Peyer's patch (tissue), 4 donors: ENCODE results near the gene TWNK. TPM values are rescaled to one million over a fixed set of nuclear protein-coding genes. Genes with fewer than 3 reads are reported as not detected.

Experiments used
- DNase-seq, 3 donors: peaks; one replicate each; pipeline ENCODE4 v3.0.0-alpha.2; 2017 to 2019
- H3K27ac ChIP-seq, 4 donors: fragments of 200-600 bp; sonication (generic); one replicate each; pipeline ENCODE4 v1.5.1; 2016 to 2019
- H3K27me3 ChIP-seq, 2 donors: fragments of 200-600 bp; sonication (generic); one replicate each; pipeline ENCODE4 v1.5.1; 2019
- H3K36me3 ChIP-seq, 3 donors: fragments of 200-600 bp; sonication (generic); one replicate each; pipeline ENCODE4 v1.5.1; 2016 to 2019
- H3K4me1 ChIP-seq, 4 donors: fragments of 200-600 bp; sonication (generic); one replicate each; pipeline ENCODE4 v1.5.1; 2016 to 2019
- H3K4me3 ChIP-seq, 4 donors: fragments of 200-600 bp; sonication (generic); 1 replicate in 3 of 4; 2 replicates in 1 of 4; pipeline ENCODE4 v1.5.1; 2016 to 2019; ENCODE audit warnings: mild to moderate bottlenecking in 1 of 4
- H3K9me3 ChIP-seq, 4 donors: fragments of 200-600 bp; sonication (generic); one replicate each; pipeline ENCODE4 v1.5.1; 2016 to 2019; ENCODE audit warnings: mild to moderate bottlenecking in 1 of 4
- POLR2A ChIP-seq, 2 donors: fragments of 450-650 bp; IDR thresholded peaks; one replicate each; pipeline ENCODE4 v1.5.1; 2017; ENCODE audit warnings: antibody characterized with exemption in 2 of 2, mild to moderate bottlenecking in 2 of 2, moderate library complexity in 2 of 2
- total RNA-seq, 4 donors: library from RNA; depleted of rRNA; stranded (reverse); fragments of >200 nt; gene quantifications; one replicate each; pipeline ENCODE4 v1.1.0, GENCODE V29; 2016
- TF ChIP-seq, protein P1 (sequence below), 6 experiments: fragments of 450-650 bp in 4 of 6; fragments of 200-600 bp in 2 of 6; sonication (generic) in 1 of 6; IDR thresholded peaks; one replicate each; pipeline ENCODE4 v1.5.1; 2017 to 2019; ENCODE audit warnings: antibody characterized with exemption in 6 of 6, mild to moderate bottlenecking in 3 of 6, moderate library complexity in 1 of 6

TWNK gene
- total RNA-seq, 4 donors from 2014 or later: 3.8 to 18.2 (median 4.4) TPM

DNA sequence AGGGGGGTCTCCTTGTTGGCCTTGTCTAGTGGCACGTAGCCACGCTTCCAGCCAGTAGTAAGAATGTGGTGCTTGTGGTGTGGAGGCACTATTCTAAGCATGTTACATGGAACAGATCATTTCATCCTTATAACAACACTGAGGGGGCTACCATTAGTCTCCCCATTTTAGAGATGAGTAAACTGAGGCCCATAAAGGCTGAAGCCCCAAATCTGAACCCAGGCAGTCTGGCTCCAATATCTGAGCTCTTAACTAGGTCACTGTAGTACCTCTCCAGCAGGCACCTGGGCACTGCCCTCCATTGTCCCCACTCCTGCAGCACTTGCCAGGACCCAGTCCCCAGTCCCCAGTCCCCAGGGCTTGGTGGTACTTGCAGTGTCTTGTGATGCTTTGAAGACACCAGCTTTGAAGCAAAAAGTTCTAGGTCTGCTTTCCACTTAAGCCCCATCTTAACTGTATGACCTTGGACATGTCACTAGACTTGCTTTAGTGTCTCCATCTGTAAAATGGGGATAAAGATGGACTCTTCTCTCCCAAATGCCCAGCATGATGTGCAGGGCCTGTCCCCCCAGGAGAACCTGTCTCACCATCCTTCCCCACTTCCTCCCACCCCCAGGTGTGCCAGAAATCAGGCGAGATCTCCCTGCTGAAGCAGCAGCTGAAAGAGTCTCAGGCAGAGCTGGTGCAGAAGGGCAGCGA is 18.7 kb downstream of the TWNK start:
- no peaks in the 10 kb centered on the region for H3K9me3 ChIP-seq
- H3K4me3 ChIP-seq: no peak overlapping the region
- no peaks in the 10 kb centered on the region for H3K27me3 ChIP-seq
- peaks cover 0 to 41% (median 0%) of the 10 kb centered on the region in 3 donors for H3K36me3 ChIP-seq
- no peak for TF ChIP-seq POLR2A (IDR thresholded peaks at IDR 0.05)
- TF ChIP-seq, protein P1, sequence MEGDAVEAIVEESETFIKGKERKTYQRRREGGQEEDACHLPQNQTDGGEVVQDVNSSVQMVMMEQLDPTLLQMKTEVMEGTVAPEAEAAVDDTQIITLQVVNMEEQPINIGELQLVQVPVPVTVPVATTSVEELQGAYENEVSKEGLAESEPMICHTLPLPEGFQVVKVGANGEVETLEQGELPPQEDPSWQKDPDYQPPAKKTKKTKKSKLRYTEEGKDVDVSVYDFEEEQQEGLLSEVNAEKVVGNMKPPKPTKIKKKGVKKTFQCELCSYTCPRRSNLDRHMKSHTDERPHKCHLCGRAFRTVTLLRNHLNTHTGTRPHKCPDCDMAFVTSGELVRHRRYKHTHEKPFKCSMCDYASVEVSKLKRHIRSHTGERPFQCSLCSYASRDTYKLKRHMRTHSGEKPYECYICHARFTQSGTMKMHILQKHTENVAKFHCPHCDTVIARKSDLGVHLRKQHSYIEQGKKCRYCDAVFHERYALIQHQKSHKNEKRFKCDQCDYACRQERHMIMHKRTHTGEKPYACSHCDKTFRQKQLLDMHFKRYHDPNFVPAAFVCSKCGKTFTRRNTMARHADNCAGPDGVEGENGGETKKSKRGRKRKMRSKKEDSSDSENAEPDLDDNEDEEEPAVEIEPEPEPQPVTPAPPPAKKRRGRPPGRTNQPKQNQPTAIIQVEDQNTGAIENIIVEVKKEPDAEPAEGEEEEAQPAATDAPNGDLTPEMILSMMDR (IDR thresholded peaks at IDR 0.05): no peak
- H3K4me1 ChIP-seq: peaks cover 0 to 33% (median 0%) of the 10 kb centered on the region in 4 donors
- DNase-seq: no peak
- H3K27ac ChIP-seq: peak overlapping the region in 1 of 4 donors; percentile 51

DNA sequence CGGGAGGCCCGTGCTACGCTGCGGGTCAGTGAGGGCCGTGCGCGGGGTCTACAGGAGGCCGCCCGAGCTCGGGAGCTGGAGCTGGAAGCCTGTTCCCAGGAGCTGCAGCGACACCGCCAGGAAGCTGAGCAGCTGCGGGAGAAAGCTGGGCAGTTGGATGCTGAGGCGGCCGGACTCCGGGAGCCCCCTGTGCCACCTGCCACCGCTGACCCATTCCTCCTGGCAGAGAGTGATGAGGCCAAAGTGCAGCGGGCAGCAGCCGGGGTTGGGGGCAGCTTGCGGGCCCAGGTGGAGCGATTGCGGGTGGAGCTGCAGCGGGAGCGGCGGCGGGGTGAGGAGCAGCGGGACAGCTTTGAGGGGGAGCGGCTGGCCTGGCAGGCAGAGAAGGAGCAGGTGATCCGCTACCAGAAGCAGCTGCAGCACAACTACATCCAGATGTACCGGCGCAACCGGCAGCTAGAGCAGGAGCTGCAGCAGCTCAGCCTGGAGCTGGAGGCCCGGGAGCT is 19.3 kb downstream of the TWNK start:
- Histone ChIP-seq H3K4me3 (no peak overlapping the region), H3K36me3 (peaks cover 0 to 41% (median 0%) of the 10 kb centered on the region in 3 donors), H3K4me1 (peaks cover 0 to 29% (median 0%) of the 10 kb centered on the region in 4 donors), H3K9me3 (no peaks in the 10 kb centered on the region), H3K27me3 (no peaks in the 10 kb centered on the region), H3K27ac (peak overlapping the region in 2 of 4 donors; percentile 50 to 51)
- no peak for TF ChIP-seq POLR2A (IDR thresholded peaks at IDR 0.05)
- TF ChIP-seq, protein P1 (IDR thresholded peaks at IDR 0.05): no peak
- no peak for DNase-seq

DNA sequence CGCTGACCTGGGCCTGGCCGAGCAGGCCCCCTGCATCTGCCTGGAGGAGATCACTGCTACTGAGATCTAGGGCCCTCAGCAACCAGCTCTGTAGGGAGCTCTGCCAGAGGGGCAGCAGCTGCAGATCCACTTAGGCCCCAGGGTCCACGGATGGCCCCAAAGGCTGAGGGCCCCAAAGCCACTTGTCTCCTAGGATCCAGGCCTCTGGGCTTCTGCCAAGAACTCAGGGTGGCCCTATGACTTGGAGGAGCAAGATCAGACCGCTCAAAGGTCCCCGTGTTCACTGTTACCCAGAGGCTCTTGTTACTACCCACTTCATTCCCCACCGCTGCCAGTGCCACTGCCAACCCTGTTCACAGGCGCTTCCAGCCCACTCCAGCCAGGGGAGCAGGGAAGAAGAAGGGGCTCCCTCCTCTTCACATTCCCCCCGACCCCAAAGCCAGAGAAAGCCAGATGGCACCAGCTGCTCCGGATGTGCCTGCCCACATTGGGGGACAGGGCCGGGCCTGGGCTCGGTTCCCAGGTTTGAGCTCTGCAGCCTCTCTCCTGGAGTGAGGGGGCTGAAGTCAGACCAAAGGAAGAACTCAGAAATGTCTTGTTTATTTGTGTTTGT is 19.9 kb downstream of the TWNK start:
- Histone ChIP-seq H3K4me1 (peaks cover 0 to 25% (median 0%) of the 10 kb centered on the region in 4 donors), H3K9me3 (no peaks in the 10 kb centered on the region), H3K27ac (peak overlapping the region in 3 of 4 donors; percentile 28 to 51 (median 50)), H3K4me3 (no peak overlapping the region), H3K36me3 (peaks cover 0 to 41% (median 0%) of the 10 kb centered on the region in 3 donors), H3K27me3 (no peaks in the 10 kb centered on the region)
- no peak for TF ChIP-seq POLR2A (IDR thresholded peaks at IDR 0.05)
- TF ChIP-seq, protein P1 (IDR thresholded peaks at IDR 0.05): no peak
- no peak for DNase-seq

DNA sequence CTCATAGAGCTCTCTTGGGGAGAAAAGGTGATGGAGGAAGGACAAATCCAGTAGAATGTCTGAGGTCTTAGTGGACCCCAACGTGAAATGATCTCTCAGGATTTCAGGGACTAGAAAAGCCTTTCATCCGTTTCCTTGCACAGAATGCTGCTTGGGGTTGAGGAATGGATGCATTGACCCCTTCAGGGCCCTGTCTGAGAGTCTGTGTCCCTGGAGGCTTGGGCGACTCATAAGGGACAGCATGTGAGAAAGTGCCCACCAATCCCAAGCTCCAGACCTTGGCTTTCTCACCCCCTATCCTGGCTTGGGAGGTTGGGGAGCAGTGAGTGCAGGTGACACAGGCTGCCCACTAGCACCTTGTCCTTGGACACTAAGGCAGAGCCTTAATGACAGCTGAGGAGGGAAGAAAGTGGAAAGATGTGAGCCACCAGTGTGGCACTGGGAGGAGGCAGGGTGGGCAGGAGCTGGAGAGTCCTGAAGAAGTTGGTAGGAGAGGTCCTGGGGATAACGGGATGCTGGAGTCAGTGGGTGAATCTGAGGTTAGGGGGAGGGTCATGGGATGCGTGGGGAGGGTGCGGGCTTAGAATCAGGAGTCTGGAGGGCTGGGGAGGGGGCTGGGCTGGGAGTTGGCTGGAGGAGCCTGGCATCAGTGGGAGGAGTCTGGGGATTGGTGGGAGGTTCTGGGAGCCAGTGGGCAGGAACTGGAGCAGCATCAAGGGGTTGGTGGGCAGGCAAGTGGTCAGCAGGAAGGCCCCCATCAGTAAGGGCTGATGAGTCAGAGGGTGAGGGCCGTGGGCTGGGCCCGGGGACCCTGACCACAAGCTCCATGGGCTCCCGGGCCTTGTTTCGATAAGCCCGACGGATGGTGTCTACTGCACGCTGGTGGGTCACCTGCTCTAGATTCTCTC is 20.8 kb downstream of the TWNK start:
- Histone ChIP-seq H3K4me3 (no peak overlapping the region), H3K4me1 (peaks cover 0 to 28% (median 3%) of the 10 kb centered on the region in 4 donors), H3K9me3 (no peaks in the 10 kb centered on the region), H3K36me3 (peaks cover 0 to 36% (median 0%) of the 10 kb centered on the region in 3 donors), H3K27ac (peak overlapping the region in 2 of 4 donors; percentile 5 to 51), H3K27me3 (no peaks in the 10 kb centered on the region)
- no peak for DNase-seq
- TF ChIP-seq POLR2A (IDR thresholded peaks at IDR 0.05): no peak
- TF ChIP-seq, protein P1 (IDR thresholded peaks at IDR 0.05): no peak

DNA sequence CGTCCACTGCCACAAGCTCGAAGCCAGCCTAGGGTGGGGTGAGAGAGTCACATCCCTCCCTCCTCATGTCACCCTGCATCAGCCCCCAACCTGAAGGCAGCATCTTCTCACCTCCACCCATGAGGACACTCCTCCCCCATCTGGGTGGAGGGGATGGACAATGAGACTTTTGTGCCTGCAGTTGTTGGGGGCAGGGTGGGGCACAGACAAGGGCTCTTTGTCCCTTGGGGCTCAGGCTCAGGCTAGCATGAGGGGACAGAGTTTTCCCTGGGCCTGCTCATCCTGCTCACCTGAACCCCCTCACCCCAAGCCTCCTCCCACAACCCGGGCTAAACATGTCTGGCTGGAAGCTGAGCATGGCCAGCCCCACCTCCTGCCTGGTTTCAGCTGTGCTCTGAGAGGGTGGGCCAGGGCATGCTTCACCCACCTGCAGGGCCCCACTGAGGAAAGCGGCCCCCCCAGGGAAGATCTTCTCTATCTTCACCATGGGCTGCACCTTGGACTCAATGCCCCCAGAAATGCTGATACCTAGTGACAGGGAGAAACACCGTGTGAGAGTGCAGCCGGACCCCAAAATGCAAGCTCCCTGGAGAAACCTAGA is 21.6 kb downstream of the TWNK start:
- Histone ChIP-seq H3K27ac (peak overlapping the region in 1 of 4 donors; percentile 51), H3K27me3 (no peaks in the 10 kb centered on the region), H3K4me3 (no peak overlapping the region), H3K4me1 (peaks cover 0 to 34% (median 3%) of the 10 kb centered on the region in 4 donors), H3K9me3 (no peaks in the 10 kb centered on the region), H3K36me3 (peaks cover 0 to 29% (median 0%) of the 10 kb centered on the region in 3 donors)
- TF ChIP-seq POLR2A (IDR thresholded peaks at IDR 0.05): no peak
- TF ChIP-seq, protein P1 (IDR thresholded peaks at IDR 0.05): no peak
- DNase-seq: no peak
